SK-N-DZ (cell line): ENCODE data around the gene KCNJ16. TPM values are rescaled to one million over a fixed set of nuclear protein-coding genes. Genes with fewer than 3 reads are reported as not detected.
"Not testable (repeated sequence)": the region's sequence is repeated elsewhere in the genome, so short reads cannot be mapped to it uniquely, and the experiment has no call there.

ENCODE experiments used
- DNase-seq: peaks from one replicate; pipeline ENCODE4 v3.0.0-alpha.2; 2015; ENCODE audit warnings: low spot score
- polyA plus RNA-seq, 2 experiments: library from polyadenylated mRNA; depleted of rRNA; stranded (reverse); fragments of >200 nt; gene quantifications; 2 replicates each; pipeline ENCODE4 v1.2.3, GENCODE V29; 2014

Gene KCNJ16
- polyA plus RNA-seq (2014; cell fraction: cytosol; rRNA removed), result not detected in 2 replicates
- polyA plus RNA-seq (2014; cell fraction: nucleus; rRNA removed), result not detected in 2 replicates

DNA sequence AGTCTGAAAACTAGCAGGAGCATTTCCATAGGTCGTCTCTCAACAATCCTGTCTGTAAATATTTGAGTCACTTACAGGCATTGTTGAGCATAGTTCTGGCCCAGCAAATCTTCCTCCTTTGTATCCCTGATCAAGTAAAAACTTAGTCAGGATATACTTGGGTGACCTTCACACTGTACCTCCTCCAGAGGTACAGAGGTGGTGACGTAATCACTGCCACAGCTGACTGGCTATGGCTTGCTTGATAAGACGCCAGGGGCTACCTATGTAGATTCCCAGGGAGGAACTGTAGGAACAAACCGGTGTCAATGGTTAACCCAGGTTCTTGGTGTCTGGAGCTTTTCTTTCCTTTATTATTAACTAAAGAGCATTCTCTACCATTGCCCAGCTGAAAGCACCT is at the start of gene KCNJ16:
Gene KCNJ16, plus strand, starts transcription at position 270 of the 400 bp plus-strand sequence. CDS start 56,863 bp downstream, outside the sequence.
- DNase-seq, result no peak

DNA sequence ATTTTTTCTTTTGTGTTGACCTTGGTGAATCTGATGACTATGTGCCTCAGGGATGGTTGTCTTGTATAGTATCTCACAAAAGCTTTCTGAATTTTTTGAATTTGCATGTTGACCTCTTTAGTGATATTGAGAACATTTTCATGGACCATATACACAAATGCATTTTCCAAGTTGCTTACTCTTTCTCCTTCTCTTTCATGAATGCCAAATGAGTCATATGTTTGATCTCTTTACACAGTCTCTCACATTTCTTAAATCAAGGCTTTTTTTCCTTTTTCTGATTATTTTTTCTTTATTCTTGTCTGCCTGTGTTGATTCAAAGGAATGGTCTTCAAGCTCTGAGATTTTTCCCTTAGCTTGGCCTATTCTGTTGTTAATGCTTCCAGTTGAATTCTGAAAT is 46.6 kb upstream of the KCNJ16 start:
- no peak for DNase-seq

DNA sequence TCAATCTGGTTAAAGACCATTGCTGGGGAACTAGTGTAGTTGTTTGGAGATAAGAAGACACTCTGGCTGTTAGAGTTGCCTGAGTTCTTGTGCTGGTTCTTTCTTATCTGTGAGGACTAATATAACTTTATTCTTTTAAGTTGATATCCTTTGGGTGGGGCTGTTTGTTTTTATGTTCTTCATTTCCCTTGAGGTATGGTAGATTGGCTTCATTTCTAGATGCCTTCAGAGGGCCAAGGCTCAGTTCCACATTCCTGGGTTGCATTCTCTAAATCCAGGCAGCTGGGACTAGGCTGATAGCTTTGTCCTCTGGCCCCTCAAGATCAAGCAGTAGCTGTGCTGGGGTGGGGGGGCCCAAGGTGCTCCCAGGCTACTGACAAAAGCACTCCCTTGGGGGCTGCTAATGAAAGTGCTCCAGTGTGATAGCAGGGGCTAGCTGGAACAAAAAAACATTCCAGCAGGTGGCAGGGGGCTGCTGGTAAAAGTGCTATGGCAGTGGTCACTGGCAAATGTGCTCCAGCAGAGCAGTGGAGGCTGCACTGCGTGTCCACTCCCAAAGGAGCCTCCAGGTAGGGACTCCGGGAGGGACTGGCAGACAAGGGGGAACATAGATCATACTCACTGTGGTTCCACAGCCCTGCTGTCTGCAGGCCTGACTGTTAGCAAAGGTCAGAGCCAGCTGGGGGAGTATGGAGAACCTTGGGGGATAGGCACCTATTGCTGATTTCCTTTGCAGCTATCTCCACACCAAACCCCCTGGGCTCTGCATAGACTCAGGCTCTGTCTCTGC is 45.9 kb upstream of the KCNJ16 start:
- no peak for DNase-seq

DNA sequence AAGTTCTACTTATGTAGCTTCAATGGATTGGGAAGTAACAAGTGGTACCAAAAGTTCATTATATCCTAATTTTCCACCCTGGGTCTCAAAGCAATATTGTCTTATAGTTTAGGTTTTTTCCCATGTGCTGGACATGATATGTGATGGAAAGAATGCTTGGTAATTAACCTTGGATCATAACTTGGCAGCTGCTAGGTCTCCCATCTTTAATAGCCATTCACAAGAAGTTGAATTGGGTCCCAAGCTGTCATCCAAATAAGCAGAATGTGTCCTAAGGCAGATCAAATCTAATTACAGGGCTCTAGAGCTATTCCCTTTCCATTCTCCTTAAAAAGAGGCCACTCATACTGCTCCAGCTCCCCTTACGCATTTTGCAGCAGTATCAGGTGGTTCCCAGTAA is 44.7 kb upstream of the KCNJ16 start:
- DNase-seq, result no peak

DNA sequence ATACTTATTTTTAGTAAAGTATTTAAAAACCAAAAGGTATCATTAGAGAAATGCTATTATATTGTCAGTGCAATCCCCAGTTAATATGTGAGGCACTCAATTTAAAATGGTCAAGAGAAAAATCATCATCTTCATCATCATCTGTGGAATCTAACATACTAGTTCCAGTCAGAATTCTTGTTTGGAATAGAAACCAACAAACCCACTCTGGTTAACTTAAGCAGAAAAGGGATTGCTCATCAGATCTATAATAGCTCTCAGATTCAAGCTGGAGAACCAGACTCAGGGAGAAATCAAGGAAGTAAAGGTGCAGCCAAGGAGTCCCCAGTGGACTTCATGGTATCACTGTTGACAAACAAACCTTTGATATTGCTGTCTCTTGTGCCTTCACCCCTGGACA is 43.7 kb upstream of the KCNJ16 start:
- DNase-seq, result no peak

DNA sequence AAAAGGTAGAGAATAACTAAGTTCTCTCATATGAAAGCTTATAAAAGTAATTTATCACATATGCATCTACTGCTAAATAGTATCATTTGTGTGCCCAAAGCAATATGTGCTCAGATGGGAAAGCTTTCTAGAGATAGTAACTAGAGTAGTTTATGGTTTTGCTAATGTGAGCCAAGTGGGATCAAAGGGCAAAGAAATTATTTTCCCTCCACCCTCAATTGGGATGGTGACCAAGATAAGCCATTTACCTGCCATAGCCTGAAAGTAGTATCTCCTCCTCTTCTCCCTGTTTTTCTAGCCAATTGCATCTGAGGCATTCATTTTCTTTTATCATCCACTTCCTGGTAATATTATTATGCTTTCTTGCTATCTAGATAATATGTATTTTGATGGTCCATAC is 41.9 kb upstream of the KCNJ16 start:
- no peak for DNase-seq

DNA sequence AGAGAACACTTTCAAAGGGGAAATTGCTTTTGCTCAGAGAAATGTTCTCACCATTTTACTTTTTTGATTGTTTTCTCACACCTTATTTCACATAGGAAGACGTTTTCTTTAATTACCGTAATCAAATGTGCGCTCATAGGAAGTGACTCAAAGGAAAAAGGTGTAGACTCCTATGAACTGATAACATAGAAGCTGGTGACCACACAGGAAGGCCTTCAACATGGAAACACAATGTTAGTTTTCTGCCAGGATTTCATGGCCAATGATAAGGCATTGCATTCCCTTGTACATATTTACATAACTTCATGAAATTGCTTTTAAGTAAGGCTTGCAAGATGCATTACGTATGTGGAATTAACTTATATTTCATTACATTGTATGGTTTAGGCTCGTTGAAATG is 40.9 kb upstream of the KCNJ16 start:
- no peak for DNase-seq

DNA sequence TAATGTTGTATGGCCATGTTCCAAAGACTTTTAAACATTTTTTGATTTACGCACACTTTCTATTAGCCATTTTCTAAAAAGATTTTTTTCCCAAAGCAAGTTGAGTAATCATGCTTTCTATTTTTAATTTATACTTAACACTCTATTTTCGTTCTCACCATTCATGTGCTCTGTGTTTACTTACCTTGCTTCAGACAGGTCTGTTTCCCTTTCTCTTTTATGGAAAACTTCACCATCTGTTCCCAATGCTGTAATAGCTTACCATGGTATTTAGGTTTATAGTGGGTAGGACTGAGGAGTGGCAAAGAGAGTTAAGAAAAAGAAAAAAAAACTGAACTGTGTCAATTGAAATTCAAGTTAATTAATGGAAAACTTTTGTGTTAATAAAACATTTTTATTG is 37.5 kb upstream of the KCNJ16 start:
- DNase-seq, result no peak

DNA sequence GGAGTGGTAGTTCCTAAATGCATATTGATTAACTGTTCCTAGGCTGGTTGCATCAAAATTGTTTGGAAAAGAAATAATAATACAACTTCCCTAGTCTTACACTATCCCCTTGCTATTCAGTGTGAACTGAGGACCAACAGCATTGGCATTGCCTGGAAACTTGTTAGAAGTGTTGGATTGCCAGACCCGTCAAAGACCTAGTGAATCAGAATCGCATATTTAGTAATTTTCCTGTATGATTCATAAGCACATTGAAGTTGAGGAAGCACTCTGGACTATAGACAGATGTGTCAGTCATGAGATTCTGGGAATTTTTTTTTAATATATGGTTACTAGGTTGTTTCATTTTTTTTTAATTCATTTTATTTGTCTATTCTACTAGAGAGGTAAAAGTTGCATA is 34.7 kb upstream of the KCNJ16 start:
- DNase-seq, result no peak

DNA sequence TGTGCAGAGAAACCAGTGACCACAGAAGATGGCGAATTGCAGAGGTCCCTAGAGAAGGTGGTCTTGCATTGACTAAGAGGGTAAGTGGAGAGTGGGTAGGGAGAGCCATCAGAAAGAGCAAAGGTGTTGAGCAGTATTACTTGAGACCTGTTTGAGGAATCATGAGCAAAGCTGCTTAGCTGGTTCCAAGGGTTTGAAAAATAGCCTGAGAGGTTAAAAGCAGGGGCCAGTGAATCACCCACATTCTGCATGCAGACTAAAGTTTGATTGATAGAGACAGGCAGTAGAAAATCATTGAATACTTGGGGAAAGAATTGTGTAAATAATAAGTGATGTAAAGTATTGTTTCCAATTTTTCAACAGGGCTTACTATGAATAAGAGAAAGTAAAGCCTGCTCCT is 34.0 kb upstream of the KCNJ16 start:
- DNase-seq, result no peak

DNA sequence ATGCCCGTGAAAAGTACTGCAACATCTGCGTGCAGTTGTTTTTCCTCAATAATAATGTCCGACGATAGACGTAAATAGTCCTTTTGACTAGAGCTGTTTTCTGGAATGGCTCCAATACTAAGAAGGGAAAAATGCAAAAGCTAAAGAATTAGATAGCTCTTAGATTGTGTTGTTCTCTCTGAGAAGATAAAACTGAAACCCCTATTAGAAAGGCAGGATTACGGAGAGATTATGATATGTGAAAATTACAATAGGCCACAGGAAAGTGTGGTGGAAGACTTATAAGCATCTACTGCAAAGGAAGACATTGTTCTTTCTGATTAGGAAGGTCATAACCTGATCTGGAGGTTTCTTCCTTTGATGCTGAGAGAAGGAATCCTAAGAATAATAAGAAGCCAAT is 33.5 kb upstream of the KCNJ16 start:
- no peak for DNase-seq

DNA sequence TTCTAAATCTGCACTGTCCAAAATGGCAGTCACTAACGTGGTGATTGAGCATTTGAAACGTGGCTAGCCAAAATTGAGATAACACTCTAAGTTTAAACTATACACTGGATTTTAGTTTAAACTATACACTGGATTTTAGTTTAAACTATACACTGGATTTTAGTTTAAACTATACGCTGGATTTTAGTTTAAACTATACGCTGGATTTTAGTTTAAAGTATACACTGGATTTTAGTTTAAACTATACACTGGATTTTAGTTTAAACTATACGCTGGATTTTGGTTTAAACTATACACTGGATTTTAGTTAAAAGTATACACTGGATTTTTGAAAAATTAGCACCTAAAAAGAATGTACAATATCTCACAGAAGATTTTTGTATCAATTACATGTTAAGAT is 29.2 kb upstream of the KCNJ16 start:
- not testable (repeated sequence) for DNase-seq

DNA sequence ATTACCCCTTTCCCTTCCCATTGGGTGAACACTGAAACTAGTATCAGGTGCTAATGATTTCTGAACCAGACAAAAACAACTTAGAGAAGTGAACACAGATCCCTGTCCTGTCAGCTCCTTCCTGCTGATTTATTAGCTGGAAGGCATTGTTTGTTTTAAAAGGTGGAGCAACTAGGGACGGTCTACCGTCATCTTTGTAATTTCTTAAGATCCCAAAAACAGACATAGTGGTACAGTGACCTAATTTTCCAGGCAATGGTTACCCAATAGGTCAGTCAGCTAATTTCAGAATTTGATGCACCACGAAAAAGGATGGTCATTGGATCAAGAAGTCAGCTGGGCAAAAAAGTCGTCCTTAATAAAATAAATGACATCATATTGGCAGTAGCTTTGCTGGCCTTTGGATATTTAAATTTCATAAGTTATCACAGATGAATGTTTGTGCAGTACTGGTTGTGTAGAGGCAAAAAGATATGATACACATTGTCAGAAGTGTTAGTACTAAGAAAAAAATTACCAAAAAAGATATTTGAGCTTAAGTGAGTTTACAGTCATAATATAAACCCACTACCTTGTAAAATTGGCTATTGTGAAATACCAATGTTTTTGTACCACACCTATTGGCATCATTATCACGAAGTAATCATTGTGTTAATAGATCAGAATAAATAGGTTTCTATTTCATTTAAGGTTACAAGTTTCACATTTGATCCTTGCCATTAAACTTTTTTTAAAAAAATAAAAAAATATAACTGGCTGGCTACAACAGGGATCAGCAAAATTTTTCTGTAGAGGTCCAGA is 27.2 kb upstream of the KCNJ16 start:
- no peak for DNase-seq

DNA sequence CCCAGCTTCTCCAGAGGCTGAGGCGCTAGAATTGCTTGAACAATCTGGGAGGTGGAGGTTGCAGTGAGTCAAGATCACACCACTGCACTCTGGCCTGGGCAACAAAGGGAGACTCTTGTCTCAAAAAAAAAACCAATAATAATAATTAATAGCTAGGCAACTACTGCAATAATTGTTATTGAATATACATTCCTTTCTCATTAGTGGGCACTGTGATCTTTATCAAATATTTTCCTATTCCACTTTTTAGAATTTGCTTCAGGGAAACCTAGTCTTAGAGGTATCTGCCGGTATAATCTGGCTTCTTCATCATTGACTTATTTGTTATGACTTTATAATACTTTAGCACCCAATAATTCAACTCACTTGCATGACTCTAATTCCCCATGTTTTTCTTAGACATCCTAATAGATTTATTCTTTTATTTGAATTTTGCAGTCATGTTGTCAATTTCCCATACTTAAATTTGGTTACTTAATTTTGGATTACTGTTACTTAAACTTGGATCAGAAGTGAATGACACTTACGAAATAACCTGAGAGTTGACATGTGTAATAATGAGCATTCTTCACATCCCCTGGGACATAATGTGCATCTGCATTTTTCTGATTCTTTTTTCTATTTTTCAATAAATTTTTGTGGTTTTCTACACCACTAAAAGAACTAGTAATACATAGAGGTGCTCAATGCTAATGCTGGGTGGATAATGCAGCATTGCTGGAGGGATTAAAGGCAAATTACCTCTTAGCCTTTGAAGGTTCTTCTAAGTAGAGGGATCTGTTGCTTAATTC is 25.0 kb upstream of the KCNJ16 start:
- DNase-seq, result no peak

DNA sequence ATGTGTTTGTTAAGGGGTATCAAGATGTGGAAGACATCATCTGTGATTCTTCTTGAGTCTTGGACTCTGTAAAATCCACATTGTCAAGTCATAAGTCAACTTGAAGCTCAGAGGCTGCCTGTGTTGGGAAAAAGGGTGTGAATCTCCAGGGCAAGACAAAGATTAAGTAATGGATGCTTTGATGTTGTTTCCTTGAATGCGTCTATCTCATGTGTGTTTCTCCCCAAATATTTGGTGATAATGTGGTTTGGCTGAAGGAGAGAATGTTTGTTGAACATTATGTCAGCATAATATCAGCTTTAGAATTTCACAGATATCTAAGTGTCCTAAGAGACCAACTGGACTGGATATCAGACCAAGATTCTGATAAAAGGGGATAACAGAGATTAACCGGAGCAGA is 24.1 kb upstream of the KCNJ16 start:
- no peak for DNase-seq

DNA sequence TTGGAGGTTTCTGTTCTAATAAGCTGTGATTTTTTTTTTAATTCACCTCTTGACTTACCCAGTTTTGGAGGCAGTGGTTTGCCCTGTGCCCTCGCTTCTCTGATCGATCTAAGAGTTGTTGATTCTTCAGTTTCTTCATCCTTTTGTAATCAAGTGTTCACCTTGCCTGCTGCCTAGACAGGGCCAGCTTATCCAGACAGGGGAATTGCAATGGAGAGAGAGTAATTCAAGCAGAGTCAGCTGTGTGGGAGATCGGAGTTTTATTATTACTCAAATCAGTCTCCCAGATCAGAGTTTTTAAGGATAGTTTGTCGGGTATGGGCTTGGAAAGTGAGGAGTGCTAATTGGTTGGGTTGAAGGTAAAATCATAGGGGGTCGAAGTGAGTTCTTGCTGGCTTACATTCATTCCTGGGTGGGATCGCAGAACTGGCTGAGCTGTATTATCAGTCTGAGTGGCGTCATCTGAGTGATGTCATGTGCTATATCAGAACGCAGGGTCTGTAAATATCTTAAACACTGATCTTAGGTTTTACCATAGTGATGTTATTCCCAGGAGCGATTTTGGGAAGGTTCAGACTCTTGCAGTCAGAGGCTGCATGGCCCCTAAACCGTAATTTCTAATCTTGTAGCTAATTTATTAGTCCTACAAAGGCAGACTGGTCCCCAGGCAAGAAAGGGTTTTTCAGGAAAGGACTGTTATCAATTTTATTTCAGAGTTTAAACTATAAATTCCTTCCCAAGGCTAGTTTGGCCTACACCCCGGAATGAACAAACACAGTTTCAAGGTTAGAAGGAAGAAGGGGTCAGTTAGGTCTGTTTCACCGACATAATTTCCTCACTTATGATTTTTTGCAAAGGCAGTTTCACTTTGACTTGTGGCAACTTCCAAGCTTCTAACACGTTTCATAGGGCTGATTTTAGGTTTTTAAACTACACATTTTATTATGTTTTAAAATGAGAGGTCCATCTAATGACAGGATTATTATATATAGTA is 21.5 kb upstream of the KCNJ16 start:
- DNase-seq, result no peak

DNA sequence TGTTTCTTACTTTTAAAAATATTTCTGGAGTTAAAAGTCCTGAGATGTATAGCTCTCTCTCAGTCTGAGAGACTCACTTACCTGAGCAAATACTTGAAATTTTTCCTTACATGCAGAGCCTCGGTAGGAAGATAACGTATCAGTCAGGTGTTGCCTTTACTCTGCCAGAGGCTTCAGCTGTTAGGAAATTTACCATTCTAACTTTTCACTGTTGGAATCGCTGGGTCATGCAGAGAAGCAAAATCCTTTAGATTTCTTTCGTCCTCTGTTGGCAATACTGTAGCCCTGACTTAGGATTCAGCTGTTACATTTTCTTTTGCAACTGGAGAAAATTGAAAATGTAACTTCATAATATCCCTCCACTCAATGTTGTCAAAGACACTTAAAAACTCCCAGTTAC is 20.0 kb upstream of the KCNJ16 start:
- DNase-seq, result no peak

DNA sequence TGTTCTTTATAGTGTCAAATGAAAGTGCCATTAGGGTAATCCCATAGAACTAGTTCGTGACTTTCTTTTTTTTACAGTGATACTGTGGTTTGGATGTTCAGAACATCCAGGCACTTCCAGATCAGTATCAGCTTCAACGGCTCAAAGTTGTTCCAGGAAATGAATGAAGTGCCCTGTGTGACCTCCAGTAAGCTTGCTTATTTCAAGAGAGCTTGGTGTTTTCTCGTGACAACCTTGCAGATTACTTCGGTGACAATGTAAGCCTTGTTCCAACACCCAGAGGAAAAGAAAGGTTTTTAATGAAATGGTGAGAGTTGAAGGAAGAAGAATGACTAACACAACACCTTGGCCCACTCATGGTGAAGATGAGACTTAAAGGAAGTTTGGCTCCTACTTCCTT is 16.0 kb upstream of the KCNJ16 start:
- no peak for DNase-seq

DNA sequence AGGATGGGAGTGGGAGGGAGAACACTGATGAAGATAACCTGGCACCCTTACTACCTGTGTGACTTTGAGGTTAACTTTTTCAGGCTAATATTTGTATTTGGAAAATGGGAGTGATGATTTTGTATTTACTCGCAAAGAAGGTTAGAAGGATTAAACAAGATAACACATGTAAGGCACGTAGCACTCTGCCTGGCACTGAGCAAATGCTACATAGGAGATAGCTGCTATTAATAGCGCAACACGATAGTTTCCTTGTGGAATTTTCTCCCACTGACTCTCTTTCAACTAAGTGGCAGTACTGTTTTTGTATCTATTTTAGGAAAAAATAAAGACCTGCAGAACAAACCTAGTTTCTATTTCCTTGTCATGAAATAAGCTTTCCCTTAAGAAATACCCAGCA is 15.4 kb upstream of the KCNJ16 start:
- no peak for DNase-seq

DNA sequence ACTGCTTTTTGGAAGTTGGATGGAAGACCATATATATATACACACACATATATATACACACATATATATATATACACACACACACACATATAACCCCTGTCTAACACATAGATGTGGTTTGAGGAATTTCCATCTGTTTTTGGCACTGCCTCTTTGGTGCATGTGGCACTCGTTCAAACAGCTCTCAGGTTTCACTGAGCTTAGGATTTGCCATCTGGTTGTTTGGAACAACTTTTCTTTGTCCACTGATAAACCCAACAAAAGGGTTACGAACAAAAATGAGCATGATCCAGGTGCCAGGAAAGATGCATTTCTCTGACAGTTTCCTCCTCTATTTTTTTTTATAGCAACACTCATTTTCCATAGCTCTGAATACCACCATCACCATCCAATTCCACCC is 14.6 kb upstream of the KCNJ16 start:
- DNase-seq, result no peak

DNA sequence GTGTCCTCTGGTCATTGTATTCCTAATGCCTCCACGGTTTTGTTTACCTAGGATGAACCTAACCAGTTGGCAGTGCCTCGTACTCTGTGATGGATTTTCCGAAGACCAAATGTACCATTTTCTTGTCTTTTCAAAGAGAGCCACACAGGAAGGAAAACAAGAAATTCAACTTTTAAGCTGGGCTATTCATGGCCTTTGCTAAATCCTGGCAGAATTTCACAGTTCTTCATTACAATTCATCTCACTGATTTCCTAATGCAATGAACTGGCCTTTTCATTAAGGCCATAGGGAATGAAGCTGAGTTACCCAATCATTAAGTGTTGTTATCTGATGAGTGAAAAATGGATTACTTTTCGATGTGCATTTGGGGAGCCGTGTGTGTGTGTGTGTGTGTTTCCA is 7.9 kb upstream of the KCNJ16 start:
- DNase-seq, result no peak
